Peyer's patch (tissue), 4 donors: ENCODE results near the gene CLDN4.
A peak's percentile ranks its signal among the peaks of the same experiment; 100 is the strongest.

Source experiments
- POLR2A ChIP-seq, 2 donors: fragments of 450-650 bp; IDR thresholded peaks; one replicate each; pipeline ENCODE4 v1.5.1; 2017; ENCODE audit warnings: antibody characterized with exemption in 2 of 2, mild to moderate bottlenecking in 2 of 2, moderate library complexity in 2 of 2
- TF ChIP-seq, protein P1 (sequence below), 6 experiments: fragments of 450-650 bp in 4 of 6; fragments of 200-600 bp in 2 of 6; sonication (generic) in 1 of 6; IDR thresholded peaks; one replicate each; pipeline ENCODE4 v1.5.1; 2017 to 2019; ENCODE audit warnings: antibody characterized with exemption in 6 of 6, mild to moderate bottlenecking in 3 of 6, moderate library complexity in 1 of 6

GRCh38 chr7:73831834-73832651, 1.2 kb downstream of the CLDN4 start:
- TF ChIP-seq, protein P1, sequence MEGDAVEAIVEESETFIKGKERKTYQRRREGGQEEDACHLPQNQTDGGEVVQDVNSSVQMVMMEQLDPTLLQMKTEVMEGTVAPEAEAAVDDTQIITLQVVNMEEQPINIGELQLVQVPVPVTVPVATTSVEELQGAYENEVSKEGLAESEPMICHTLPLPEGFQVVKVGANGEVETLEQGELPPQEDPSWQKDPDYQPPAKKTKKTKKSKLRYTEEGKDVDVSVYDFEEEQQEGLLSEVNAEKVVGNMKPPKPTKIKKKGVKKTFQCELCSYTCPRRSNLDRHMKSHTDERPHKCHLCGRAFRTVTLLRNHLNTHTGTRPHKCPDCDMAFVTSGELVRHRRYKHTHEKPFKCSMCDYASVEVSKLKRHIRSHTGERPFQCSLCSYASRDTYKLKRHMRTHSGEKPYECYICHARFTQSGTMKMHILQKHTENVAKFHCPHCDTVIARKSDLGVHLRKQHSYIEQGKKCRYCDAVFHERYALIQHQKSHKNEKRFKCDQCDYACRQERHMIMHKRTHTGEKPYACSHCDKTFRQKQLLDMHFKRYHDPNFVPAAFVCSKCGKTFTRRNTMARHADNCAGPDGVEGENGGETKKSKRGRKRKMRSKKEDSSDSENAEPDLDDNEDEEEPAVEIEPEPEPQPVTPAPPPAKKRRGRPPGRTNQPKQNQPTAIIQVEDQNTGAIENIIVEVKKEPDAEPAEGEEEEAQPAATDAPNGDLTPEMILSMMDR (IDR thresholded peaks at IDR 0.05): no peak
- TF ChIP-seq POLR2A (IDR thresholded peaks at IDR 0.05): peak; percentile 63 to 64
